T-cell (primary cell): ENCODE measurements around the gene AP1B1. TPM values are rescaled to one million over a fixed set of nuclear protein-coding genes. Genes with fewer than 3 reads are reported as not detected.
"Not testable (repeated sequence)": the region's sequence is repeated elsewhere in the genome, so short reads cannot be mapped to it uniquely, and the experiment has no call there.

Source experiments
- ATAC-seq, 4 experiments: fragments of 200-7000 bp in 3 of 4; fragments of 150-1000 bp in 1 of 4; cut with Tn5 transposase; replicated peaks in 1 of 4; 1 replicate in 3 of 4; 2 replicates in 1 of 4; pipeline ENCODE4 v1.10.0; 2021; ENCODE audit warnings: moderate library complexity in 3 of 4, mild to moderate bottlenecking in 2 of 4, moderate number of reproducible peaks in 1 of 4
- CTCF ChIA-PET, 2 donors: fragments of 300-600 bp; sonication (Branson Sonifier 250); formaldehyde crosslinking; loops; one replicate each; lab custom pipeline; 2022; ENCODE audit warnings: antibody characterized with exemption in 2 of 2; lab: Charles Lee
- POLR2A ChIA-PET, 2 donors: fragments of 300-600 bp; sonication (Branson Sonifier 250); formaldehyde crosslinking; loops; one replicate each; lab custom pipeline; 2022; ENCODE audit warnings: antibody characterized with exemption in 2 of 2; lab: Charles Lee
- DNase-seq, 35 experiments: peaks; one replicate each; pipeline versions ENCODE4 v3.0.0 to v3.0.0-alpha.2; 2013 to 2023
- H3K27ac ChIP-seq: one replicate; pipeline ENCODE4 v1.5.1; 2013; ENCODE audit warnings: low read length
- H3K27me3 ChIP-seq, 2 experiments: replicated peaks in 1 of 2; 1 replicate in 1 of 2; 2 replicates in 1 of 2; pipeline versions ENCODE4 v1.6.1 to v1.7.0; 2013; ENCODE audit warnings: low read length in 1 of 2, mixed read lengths in 1 of 2; ENCODE audit not compliant: control insufficient read depth in 2 of 2, insufficient read depth in 2 of 2; ENCODE audit errors: extremely low read depth in 1 of 2
- H3K36me3 ChIP-seq, 2 donors: 1 replicate in 1 of 2; 2 replicates in 1 of 2; pipeline versions ENCODE4 v1.6.1 to v1.7.0; 2013; ENCODE audit warnings: low read length in 1 of 2; ENCODE audit not compliant: control insufficient read depth in 2 of 2, insufficient read depth in 1 of 2; ENCODE audit errors: extremely low read depth in 1 of 2
- H3K4me1 ChIP-seq, 2 experiments: 1 replicate in 1 of 2; 2 replicates in 1 of 2; pipeline versions ENCODE4 v1.6.1 to v1.7.0; 2013; ENCODE audit warnings: low read length in 2 of 2, mixed read lengths in 1 of 2; ENCODE audit not compliant: insufficient read depth in 2 of 2, control insufficient read depth in 1 of 2; ENCODE audit errors: extremely low read depth in 1 of 2
- H3K4me3 ChIP-seq, 2 donors: 1 replicate in 1 of 2; 2 replicates in 1 of 2; pipeline versions ENCODE4 v1.5.1 to v1.7.0; 2013; ENCODE audit warnings: mild to moderate bottlenecking in 2 of 2, low read length in 1 of 2, moderate library complexity in 1 of 2; ENCODE audit not compliant: control insufficient read depth in 1 of 2; ENCODE audit errors: extremely low read depth in 1 of 2
- H3K9me3 ChIP-seq: 2 replicates; pipeline ENCODE4 v1.7.0; 2013
- H3K27ac Mint-ChIP-seq, 2 donors: one replicate each; pipeline ENCODE4 v1.8.0; 2020 to 2021; ENCODE audit warnings: mild to moderate bottlenecking in 2 of 2, mixed read lengths in 2 of 2
- H3K27me3 Mint-ChIP-seq, 2 donors: one replicate each; pipeline ENCODE4 v1.8.0; 2021 to 2022; ENCODE audit warnings: mixed read lengths in 2 of 2
- H3K36me3 Mint-ChIP-seq: one replicate; pipeline ENCODE4 v1.8.0; 2021; ENCODE audit warnings: mixed read lengths
- H3K4me1 Mint-ChIP-seq, 3 donors: one replicate each; pipeline ENCODE4 v1.8.0; 2020 to 2022; ENCODE audit warnings: mixed read lengths in 3 of 3, mild to moderate bottlenecking in 1 of 3
- H3K4me3 Mint-ChIP-seq, 3 donors: one replicate each; pipeline ENCODE4 v1.8.0; 2020 to 2022; ENCODE audit warnings: mild to moderate bottlenecking in 3 of 3, mixed read lengths in 3 of 3, moderate library complexity in 3 of 3
- H3K9me3 Mint-ChIP-seq, 3 donors: one replicate each; pipeline ENCODE4 v1.8.0; 2020 to 2022; ENCODE audit warnings: mixed read lengths in 3 of 3
- WGBS: methylation state at CpG from one replicate; pipeline ENCODE4 v1.1.5; 2013; ENCODE audit warnings: missing lambda C conversion rate; ENCODE audit not compliant: insufficient coverage; 5-methylcytosine and 5-hydroxymethylcytosine counted together
- total RNA-seq, 35 experiments: library from RNA in 6 of 35; stranded (reverse) in 6 of 35; fragments of 120-200 nt in 1 of 35; gene quantifications; one replicate each; pipeline versions ENCODE4 v1.2.1 to v1.2.4 and lab custom pipeline; 2013 to 2026

Gene AP1B1
- total RNA-seq, 5 donors from 2014 or later (not counting 1 experiment from before 2014, with no cell fraction given), result 41.1 to 49.5 (median 47.1) TPM

DNA sequence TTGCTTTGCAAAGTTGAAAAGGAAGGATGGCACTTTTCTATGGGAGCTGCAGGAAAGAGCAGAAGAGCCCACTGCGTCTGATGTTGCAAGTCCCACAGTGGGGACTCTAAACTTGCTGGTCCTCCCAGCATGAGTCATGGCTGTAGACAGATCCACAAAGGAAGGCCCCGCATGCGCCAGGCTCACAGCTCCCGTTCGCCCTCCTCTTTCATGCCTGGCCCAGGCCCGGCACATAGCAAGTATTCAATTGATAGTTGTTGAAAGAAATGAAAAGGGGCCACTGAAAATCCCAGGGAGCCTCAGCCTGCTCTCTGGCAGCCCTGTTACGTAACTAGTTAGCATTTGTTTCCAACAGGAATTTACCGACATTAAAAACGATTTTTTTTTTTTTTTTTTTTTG, 18.9 kb downstream of the AP1B1 start:
- Mint-ChIP-seq H3K27me3 (no peaks in the 10 kb centered on the region), H3K27ac (no peak overlapping the region), H3K36me3 (peaks cover 20% of the 10 kb centered on the region), H3K4me3 (no peak overlapping the region), H3K9me3 (no peaks in the 10 kb centered on the region), H3K4me1 (peaks cover 15 to 29% (median 25%) of the 10 kb centered on the region in 3 donors)
- H3K36me3 ChIP-seq, result peaks cover 0 to 23% of the 10 kb centered on the region in 2 donors
- POLR2A ChIA-PET, result interaction anchor here in 1 of 2 donors (0.6 kb wide), 1 partner anchor 289 kb away, joined by 3 read pairs; no protein-coding TSS in a partner anchor
- WGBS, result 92% methylated on average over 1 of the region's 9 CpGs
- no peaks in the 10 kb centered on the region for H3K27me3 ChIP-seq
- peaks cover 4 to 5% of the 10 kb centered on the region in 2 experiments for H3K4me1 ChIP-seq
- H3K9me3 ChIP-seq, result no peaks in the 10 kb centered on the region
- CTCF ChIA-PET, result no interaction called here
- no peak for ATAC-seq
- no peak for DNase-seq
- no peak overlapping the region for H3K4me3 ChIP-seq
- H3K27ac ChIP-seq, result no peak overlapping the region

DNA sequence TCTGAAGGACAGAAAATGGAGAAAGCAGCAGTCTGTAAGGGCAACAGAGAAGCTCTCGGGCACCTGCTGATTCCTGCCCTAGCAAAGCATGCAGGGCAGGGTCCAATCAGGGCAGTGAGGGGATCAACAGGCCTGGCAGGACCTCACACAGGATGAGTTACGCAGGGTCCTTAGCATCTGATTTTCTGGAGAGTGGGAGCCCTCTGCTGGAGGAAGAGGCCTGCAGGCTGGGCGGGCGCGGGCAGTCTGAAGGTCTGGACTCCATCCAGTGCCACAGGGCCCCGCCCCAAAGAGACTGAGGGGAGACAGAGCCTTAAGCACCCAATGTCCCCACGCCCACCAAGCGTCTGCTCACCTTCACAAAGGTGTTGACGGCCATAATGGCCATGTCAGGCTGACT, 28.9 kb downstream of the AP1B1 start:
- no peak for DNase-seq
- ATAC-seq, result no peak
- no peaks in the 10 kb centered on the region for H3K27me3 ChIP-seq
- Mint-ChIP-seq H3K27ac (no peak overlapping the region), H3K9me3 (no peaks in the 10 kb centered on the region), H3K4me1 (peaks cover 0 to 2% (median 0%) of the 10 kb centered on the region in 3 donors), H3K27me3 (no peaks in the 10 kb centered on the region), H3K36me3 (peaks cover 44% of the 10 kb centered on the region), H3K4me3 (no peak overlapping the region)
- H3K9me3 ChIP-seq, result no peaks in the 10 kb centered on the region
- POLR2A ChIA-PET, result no interaction called here
- H3K36me3 ChIP-seq, result peaks cover 18 to 52% of the 10 kb centered on the region in 2 donors
- no peak overlapping the region for H3K27ac ChIP-seq
- no peak overlapping the region for H3K4me3 ChIP-seq
- CTCF ChIA-PET, result no interaction called here
- WGBS, result 98% methylated on average over 9 of the region's 9 CpGs
- H3K4me1 ChIP-seq, result no peaks in the 10 kb centered on the region

DNA sequence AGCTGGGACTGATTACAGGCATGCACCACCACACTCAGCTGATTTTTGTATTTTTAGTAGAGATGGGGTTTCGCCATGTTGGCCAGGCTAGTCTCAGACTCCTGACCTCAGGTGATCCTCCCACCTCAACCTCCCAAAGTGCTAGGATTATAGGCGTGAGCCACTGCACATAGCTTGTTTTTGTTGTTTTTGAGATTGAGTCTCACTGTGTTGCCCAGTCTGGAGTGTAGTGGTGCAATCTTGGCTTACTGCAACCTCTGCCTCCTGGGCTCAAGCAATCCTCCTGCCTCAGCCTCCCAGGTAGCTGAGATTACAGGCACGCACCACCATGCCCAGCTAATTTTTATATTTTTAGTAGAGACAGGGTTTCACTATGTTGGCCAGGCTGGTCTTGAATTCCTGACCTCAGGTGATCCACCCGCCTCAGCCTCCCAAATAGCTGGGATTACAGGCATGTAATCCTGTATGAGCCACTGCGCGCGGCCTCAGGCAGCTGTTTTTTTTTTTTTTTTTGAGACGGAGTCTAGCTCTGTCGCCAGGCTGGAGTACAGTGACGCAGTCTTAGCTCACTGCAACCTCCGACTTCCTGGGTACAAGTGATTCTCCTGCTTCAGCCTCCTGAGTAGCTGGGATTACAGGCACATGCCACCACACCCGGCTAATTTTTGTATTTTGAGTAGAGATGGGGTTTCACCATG, 31.0 kb downstream of the AP1B1 start:
- ATAC-seq, H3K9me3 Mint-ChIP-seq, H3K4me3 ChIP-seq, H3K4me3 Mint-ChIP-seq, H3K27ac ChIP-seq, H3K4me1 Mint-ChIP-seq, H3K27me3 Mint-ChIP-seq, H3K27ac Mint-ChIP-seq, H3K27me3 ChIP-seq, H3K4me1 ChIP-seq, DNase-seq, CTCF ChIA-PET, H3K9me3 ChIP-seq: not testable (repeated sequence)
- 96% methylated on average over 5 of the region's 12 CpGs for WGBS
- H3K36me3 Mint-ChIP-seq, result peaks cover 56% of the 10 kb centered on the region
- POLR2A ChIA-PET, result interaction anchor here in 1 of 2 donors (0.6 to 0.9 kb wide), 2 partner anchors 37 to 114 kb away, joined by 3 to 6 read pairs; no protein-coding TSS in a partner anchor
- H3K36me3 ChIP-seq, result peaks cover 24 to 73% of the 10 kb centered on the region in 2 donors

DNA sequence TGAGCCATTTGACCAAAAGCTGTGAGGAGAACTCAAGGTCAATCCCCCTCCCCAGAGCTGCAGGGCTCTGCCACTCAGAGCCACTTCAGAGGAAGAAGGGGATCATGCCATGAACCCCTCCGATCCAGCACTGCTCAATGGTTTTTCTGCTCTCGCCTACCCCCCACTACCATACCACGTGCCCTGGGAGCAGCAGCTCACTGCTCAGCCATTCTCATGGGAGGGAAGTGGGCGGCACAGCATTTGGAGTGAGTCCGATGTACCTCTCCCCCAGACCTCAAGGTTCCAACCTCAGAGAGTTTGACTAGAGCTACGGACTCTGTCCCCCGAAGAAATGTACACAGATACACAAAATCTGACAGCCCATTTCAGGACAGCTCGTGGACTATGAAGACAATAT, 34.5 kb downstream of the AP1B1 start:
- DNase-seq, result no peak

DNA sequence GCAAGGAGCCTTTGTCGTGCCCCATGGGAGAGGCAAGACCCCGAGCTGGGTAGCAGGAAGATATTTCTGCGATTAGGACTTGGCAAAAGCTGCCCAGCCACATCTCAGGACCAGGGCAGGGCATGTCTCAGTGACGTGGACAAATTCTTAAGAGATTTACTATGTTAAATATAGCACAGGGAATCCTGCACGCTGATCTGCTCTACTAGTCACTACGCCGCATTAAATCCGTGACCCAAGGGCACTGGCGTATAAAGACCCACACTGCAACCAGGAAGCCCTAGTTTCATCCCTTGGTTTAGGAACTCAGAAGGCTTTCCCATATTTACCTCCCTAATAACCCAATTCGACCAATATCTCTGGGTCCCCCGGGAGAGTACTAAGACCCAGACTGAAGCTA, 35.1 kb downstream of the AP1B1 start:
- Mint-ChIP-seq H3K4me3 (no peak overlapping the region), H3K36me3 (peaks cover 43% of the 10 kb centered on the region), H3K27me3 (no peaks in the 10 kb centered on the region), H3K9me3 (no peaks in the 10 kb centered on the region), H3K4me1 (no peaks in the 10 kb centered on the region), H3K27ac (no peak overlapping the region)
- ChIA-PET POLR2A (interaction anchor here in 1 of 2 donors (0.5 kb wide), 1 partner anchor 29 kb away, joined by 3 read pairs; no protein-coding TSS in a partner anchor), CTCF (no interaction called here)
- 93% methylated on average over 8 of the region's 11 CpGs for WGBS
- H3K27ac ChIP-seq, result no peak overlapping the region
- no peak for ATAC-seq
- H3K4me1 ChIP-seq, result no peaks in the 10 kb centered on the region
- H3K27me3 ChIP-seq, result no peaks in the 10 kb centered on the region
- no peak overlapping the region for H3K4me3 ChIP-seq
- H3K36me3 ChIP-seq, result peaks cover 23 to 90% of the 10 kb centered on the region in 2 donors
- H3K9me3 ChIP-seq, result no peaks in the 10 kb centered on the region
- no peak for DNase-seq

More for the DNA sequence above, 34.5 kb downstream of the AP1B1 start:
- H3K4me1 ChIP-seq, result no peaks in the 10 kb centered on the region
- H3K27ac ChIP-seq, result no peak overlapping the region
- H3K27me3 ChIP-seq, result no peaks in the 10 kb centered on the region
- peaks cover 42% of the 10 kb centered on the region for H3K36me3 Mint-ChIP-seq
- 93% methylated on average over 2 of the region's 8 CpGs for WGBS
- no peaks in the 10 kb centered on the region for H3K27me3 Mint-ChIP-seq
- ATAC-seq, result no peak
- CTCF ChIA-PET, result no interaction called here
- POLR2A ChIA-PET, result interaction anchor here in 1 of 2 donors (0.5 to 0.6 kb wide), 2 partner anchors 28 to 1263 kb away, joined by 3 read pairs; no protein-coding TSS in a partner anchor
- no peak overlapping the region for H3K4me3 ChIP-seq
- peaks cover 28 to 90% of the 10 kb centered on the region in 2 donors for H3K36me3 ChIP-seq
- H3K27ac Mint-ChIP-seq, result no peak overlapping the region
- H3K9me3 Mint-ChIP-seq, result no peaks in the 10 kb centered on the region
- H3K9me3 ChIP-seq, result no peaks in the 10 kb centered on the region
- no peaks in the 10 kb centered on the region for H3K4me1 Mint-ChIP-seq
- H3K4me3 Mint-ChIP-seq, result no peak overlapping the region

DNA sequence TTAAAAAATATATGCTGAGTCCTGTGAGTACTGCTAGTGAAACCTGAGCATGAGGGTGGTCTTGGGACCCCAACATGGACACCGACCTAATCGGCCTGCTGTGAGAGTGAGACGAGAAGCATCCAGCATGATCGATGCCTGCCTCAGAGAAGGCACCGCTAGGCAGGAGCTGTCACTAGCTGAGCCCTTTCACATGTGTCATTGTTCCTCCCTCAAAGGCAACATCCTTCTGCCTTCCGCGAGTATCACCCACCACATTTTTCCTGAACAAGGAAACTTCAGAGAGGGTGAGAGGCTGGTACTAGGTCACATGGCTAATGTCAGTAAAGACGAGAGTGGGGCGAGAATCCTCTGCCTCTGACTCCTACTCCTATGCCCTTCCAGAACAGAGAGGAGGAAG, 35.6 kb downstream of the AP1B1 start:
- 90% methylated on average over 5 of the region's 9 CpGs for WGBS
- no peak for DNase-seq
- no peak overlapping the region for H3K27ac ChIP-seq
- no peak overlapping the region for H3K4me3 ChIP-seq
- H3K27me3 Mint-ChIP-seq, result no peaks in the 10 kb centered on the region
- H3K4me1 ChIP-seq, result no peaks in the 10 kb centered on the region
- H3K4me3 Mint-ChIP-seq, result no peak overlapping the region
- POLR2A ChIA-PET, result no interaction called here
- H3K27me3 ChIP-seq, result no peaks in the 10 kb centered on the region
- ATAC-seq, result no peak
- peaks cover 23 to 90% of the 10 kb centered on the region in 2 donors for H3K36me3 ChIP-seq
- H3K36me3 Mint-ChIP-seq, result peaks cover 43% of the 10 kb centered on the region
- H3K9me3 ChIP-seq, result no peaks in the 10 kb centered on the region
- CTCF ChIA-PET, result no interaction called here
- no peak overlapping the region for H3K27ac Mint-ChIP-seq
- H3K9me3 Mint-ChIP-seq, result no peaks in the 10 kb centered on the region
- H3K4me1 Mint-ChIP-seq, result no peaks in the 10 kb centered on the region
